Fibroblast of the aortic adventitia (primary cell): ENCODE results near the gene MAPT. TPM values are rescaled to one million over a fixed set of nuclear protein-coding genes. Genes with fewer than 3 reads are reported as not detected.

Source experiments
- DNase-seq: peaks from one replicate; pipeline ENCODE4 v3.0.0-alpha.2; 2010; ENCODE audit warnings: low read depth
- H3K4me3 ChIP-seq: 2 replicates; pipeline ENCODE4 v1.5.1; 2011; ENCODE audit warnings: low read depth, mild to moderate bottlenecking, control low read depth, low read length, moderate library complexity
- total RNA-seq: library from RNA; depleted of rRNA; stranded (reverse); fragments of >200 nt; gene quantifications from 2 replicates; pipeline ENCODE4 v1.2.3, GENCODE V29; 2012; ENCODE audit warnings: low replicate concordance
- TF ChIP-seq, protein P1 (sequence below): IDR thresholded peaks from 2 replicates; pipeline ENCODE4 v1.5.1; 2011; ENCODE audit warnings: mild to moderate bottlenecking, low read length, control low read depth, inconsistent platforms; ENCODE audit not compliant: insufficient read depth

MAPT gene
- total RNA-seq, 1 donor: 0.54 TPM

DNA sequence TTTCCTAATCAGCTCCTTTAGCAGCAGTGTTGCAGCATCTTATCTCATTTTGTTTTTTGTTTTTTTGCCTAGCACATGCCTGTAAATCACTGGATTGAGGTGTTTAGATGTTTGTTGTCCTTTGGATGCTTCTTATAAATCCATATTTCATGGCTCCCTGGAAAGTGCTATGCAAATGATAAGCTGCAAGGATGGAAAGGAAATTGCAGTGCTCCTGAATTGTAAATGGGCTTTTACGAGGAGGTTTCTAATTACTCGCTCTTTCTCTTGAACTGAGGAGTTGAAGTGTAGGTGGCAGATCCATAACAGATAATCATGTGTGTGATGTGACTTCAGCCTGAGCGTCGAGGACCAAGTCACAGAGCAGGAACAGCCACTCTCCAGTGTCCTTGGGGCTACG lies 45.0 kb downstream of the MAPT start:
- no peak overlapping the region for H3K4me3 ChIP-seq
- TF ChIP-seq, protein P1, sequence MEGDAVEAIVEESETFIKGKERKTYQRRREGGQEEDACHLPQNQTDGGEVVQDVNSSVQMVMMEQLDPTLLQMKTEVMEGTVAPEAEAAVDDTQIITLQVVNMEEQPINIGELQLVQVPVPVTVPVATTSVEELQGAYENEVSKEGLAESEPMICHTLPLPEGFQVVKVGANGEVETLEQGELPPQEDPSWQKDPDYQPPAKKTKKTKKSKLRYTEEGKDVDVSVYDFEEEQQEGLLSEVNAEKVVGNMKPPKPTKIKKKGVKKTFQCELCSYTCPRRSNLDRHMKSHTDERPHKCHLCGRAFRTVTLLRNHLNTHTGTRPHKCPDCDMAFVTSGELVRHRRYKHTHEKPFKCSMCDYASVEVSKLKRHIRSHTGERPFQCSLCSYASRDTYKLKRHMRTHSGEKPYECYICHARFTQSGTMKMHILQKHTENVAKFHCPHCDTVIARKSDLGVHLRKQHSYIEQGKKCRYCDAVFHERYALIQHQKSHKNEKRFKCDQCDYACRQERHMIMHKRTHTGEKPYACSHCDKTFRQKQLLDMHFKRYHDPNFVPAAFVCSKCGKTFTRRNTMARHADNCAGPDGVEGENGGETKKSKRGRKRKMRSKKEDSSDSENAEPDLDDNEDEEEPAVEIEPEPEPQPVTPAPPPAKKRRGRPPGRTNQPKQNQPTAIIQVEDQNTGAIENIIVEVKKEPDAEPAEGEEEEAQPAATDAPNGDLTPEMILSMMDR: no peak
- DNase-seq: no peak

DNA sequence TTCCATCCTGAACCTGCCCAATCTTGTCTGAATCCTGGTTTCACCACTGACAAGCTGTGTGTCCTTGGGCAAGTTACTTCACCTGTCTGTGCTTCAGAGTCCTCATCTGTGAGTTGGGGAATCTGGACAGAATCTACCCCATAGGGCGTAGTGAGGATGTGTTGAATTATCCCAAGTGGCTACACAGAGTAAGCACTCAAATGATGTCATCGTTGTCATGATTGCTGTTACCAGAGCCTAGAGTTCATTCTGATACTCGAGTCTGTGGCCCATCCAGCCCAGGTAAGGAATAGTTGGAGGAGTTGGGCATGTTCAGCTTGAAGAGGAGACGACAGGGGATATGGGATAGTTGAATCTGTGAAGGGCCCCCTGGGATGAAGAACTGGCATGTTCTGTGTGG lies 45.9 kb downstream of the MAPT start:
- no peak overlapping the region for H3K4me3 ChIP-seq
- no peak for DNase-seq
- TF ChIP-seq, protein P1: no peak

DNA sequence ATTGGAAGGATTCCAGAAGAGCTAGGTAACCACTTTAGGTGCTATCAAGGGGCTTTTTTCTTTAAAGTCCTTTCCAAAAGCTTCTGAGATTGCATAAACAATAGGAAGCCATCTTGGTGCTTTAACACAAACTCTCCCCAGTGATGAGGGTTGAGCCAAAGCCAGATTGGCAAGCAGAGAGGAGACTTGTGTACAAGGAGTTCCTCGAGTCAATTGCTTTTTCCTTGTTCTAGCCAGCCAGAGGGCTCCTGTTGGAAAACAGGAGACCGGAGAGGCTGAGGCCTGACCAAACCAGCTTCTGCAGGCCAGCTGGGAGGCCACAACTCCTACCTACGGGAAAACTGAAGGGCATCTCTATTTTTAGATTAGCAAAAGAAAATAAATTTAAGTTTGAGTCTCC lies 46.5 kb downstream of the MAPT start:
- no peak overlapping the region for H3K4me3 ChIP-seq
- peak; percentile 12 for DNase-seq
- TF ChIP-seq, protein P1: no peak

DNA sequence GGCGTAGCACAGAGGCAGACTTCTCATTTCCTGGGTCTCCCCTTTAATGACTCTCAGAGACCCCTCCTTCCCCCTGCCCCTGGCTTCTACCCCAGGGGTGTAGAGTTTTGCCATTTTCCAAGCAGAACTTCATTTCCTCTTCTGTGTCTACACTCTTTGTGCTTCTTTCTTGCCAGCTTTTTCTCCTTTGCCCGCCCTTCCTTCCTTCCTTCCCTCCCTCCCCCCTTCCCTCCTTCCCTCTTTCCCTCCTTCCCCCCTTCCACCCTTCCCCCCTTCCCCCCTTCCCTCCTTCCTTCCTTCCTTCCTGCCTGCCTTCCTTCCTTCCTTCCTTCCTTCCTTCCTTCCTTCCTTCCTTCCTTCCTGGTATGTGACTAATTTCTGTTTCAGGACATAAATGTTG lies 47.0 kb downstream of the MAPT start:
- TF ChIP-seq, protein P1: no peak
- H3K4me3 ChIP-seq: no peak overlapping the region
- no peak for DNase-seq

DNA sequence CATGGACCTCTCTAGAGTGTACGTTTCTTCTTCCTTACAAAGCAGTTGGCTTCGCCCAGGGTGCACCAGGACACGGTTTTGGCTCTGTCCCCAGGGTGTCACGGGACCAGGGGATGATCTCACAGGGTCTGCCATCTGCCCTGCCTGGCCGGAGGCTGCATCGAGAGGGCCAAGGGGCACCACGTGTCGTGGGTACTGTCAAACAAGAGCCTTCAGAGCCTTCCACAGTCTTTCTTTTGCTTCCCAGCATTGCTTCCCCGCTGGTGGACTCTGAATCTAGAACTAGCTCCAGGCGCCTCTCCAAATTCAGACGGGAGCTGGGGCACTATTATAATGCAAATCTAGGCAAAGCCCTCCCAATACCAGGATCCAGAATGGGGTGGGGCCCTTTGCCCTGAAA lies 47.9 kb downstream of the MAPT start:
- H3K4me3 ChIP-seq: no peak overlapping the region
- TF ChIP-seq, protein P1: no peak
- DNase-seq: no peak

DNA sequence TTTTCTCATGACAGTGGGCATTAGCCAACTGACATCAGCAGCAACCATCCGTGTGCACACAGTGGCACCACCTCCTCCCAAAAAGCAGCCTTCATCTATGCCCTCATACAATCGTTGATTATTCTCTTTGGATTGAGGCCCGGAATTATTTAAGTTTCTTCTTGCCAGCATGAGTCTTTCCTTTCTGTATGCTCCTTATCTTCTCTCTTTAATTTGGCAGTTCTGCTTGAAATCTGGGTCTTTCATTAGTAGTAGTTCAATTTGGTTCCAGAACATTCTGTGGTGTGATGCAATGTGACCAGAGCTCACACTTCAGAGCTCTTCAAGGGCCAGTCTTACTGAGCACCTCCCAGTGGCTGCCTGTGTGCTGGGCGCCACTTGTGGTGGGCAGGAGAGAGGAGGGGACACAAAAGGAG lies 52.5 kb downstream of the MAPT start:
- H3K4me3 ChIP-seq: no peak overlapping the region
- peak; percentile 59 for DNase-seq
- TF ChIP-seq, protein P1: no peak

DNA sequence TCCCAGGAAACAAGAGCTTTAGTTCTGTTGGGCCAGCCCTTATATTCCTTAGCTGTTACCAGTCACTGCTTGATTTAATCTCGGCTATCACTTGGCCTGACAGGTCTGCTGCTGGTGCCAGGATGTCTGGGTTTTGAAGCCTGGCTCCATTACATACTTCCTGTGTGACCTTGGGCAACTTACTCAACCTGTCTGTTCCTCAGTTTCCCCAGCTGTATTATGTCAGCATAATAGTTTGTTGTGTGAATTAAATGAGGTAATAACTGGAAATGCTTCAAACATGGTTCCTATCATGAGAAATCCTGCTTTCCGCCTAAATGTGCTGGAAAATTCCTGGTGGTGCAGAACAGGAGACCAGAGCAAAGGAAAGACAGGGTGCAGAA lies 54.1 kb downstream of the MAPT start:
- H3K4me3 ChIP-seq: no peak overlapping the region
- TF ChIP-seq, protein P1: no peak
- DNase-seq: peak; percentile 11
